ENCODE data around the gene ING4. TPM values are rescaled to one million over a fixed set of nuclear protein-coding genes. Genes with fewer than 3 reads are reported as not detected.

The ING4 gene
- total RNA-seq, 1 experiment from 2014 or later = 23.8 TPM

GRCh38 chr12:6666211-6666610 lies 3.3 kb upstream of the ING4 start:
- ATAC-seq (no peak), DNase-seq (no peak)
- Histone ChIP-seq H3K27ac (ENCODE audit: low read length) (no peak overlapping the region), H3K9me2 (replicated peaks; ENCODE audit: low read length) (no peaks in the 10 kb centered on the region), H3K9me3 (ENCODE audit: low read length) (no peaks in the 10 kb centered on the region), H4K20me1 (ENCODE audit: low read length) (no peaks in the 10 kb centered on the region), H3K36me3 (ENCODE audit: low read depth, low read length) (peaks cover 26% of the 10 kb centered on the region; the same call in 1 of the 2 replicates), H3K4me2 (ENCODE audit: low read length) (no peak overlapping the region), H3K4me3 (ENCODE audit: low read length) (no peak overlapping the region), H3K27me3 (ENCODE audit: low read length) (no peaks in the 10 kb centered on the region), H3K4me1 (ENCODE audit: insufficient read depth, low read length) (peaks cover 8% of the 10 kb centered on the region; the same call in 1 of the 2 replicates), H2AFZ (ENCODE audit: low read length) (no peak overlapping the region), H3F3A (ENCODE audit: low read length, unreplicated experiment) (no peaks in the 10 kb centered on the region), H3K79me2 (ENCODE audit: low read length) (peaks cover 11% of the 10 kb centered on the region), H3K9ac (ENCODE audit: low read length) (no peak overlapping the region)
- BruUV-seq (replicated peaks) = no TSS peak
- TF ChIP-seq, protein P1, sequence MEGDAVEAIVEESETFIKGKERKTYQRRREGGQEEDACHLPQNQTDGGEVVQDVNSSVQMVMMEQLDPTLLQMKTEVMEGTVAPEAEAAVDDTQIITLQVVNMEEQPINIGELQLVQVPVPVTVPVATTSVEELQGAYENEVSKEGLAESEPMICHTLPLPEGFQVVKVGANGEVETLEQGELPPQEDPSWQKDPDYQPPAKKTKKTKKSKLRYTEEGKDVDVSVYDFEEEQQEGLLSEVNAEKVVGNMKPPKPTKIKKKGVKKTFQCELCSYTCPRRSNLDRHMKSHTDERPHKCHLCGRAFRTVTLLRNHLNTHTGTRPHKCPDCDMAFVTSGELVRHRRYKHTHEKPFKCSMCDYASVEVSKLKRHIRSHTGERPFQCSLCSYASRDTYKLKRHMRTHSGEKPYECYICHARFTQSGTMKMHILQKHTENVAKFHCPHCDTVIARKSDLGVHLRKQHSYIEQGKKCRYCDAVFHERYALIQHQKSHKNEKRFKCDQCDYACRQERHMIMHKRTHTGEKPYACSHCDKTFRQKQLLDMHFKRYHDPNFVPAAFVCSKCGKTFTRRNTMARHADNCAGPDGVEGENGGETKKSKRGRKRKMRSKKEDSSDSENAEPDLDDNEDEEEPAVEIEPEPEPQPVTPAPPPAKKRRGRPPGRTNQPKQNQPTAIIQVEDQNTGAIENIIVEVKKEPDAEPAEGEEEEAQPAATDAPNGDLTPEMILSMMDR (conservative IDR thresholded peaks at IDR 0.05; ENCODE audit: low read depth, low read length) = no peak
- no peak for TF ChIP-seq EZH2 (IDR thresholded peaks at IDR 0.05; ENCODE audit: low read length, unreplicated experiment)
- no peak for TF ChIP-seq EZH2phosphoT487 (IDR thresholded peaks at IDR 0.05; ENCODE audit: borderline replicate concordance, low read length)
- POLR2A ChIA-PET (ENCODE audit: unreplicated experiment) = no interaction called here
- intact Hi-C loops (cut with micrococcal nuclease) = no loop called here
- CTCF ChIA-PET = interaction anchor here (0.7 kb wide), 1 partner anchor 18 kb away, joined by 8 read pairs; no protein-coding TSS in a partner anchor

DNA sequence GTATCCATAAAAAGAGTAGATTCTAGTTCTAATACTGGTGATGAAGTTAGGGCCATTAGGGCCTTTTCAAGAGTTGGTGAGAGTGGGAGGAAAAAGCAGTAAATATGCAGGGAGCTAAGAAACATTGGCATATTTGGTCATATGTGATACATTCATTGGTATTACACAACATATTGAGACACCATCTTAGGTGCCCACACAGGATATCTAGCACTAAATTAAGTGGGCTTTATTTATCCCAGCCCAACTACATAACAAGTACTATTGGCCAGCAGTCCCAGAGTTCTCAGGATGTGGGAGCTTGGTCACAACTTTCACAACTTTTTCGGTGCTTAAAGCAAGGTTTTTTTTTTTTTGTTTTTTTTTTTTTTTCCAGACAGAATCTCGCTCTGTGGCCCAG lies 2.0 kb upstream of the ING4 start:
- intact Hi-C loops (cut with micrococcal nuclease) = loop anchor here (5.0 kb wide), 1 partner anchor 48 kb away; no protein-coding TSS in a partner anchor
- ChIA-PET CTCF (no interaction called here), POLR2A (ENCODE audit: unreplicated experiment) (interaction anchor here (0.5 to 0.6 kb wide), 2 partner anchors 25 to 277 kb away, joined by 7 to 9 read pairs; partner anchors contain the start of gene ZNF384)
- no peaks in the 10 kb centered on the region for H3K9me2 ChIP-seq (replicated peaks; ENCODE audit: low read length)
- H3K79me2 ChIP-seq (ENCODE audit: low read length) = peaks cover 11% of the 10 kb centered on the region
- no peak overlapping the region for H3K4me3 ChIP-seq (ENCODE audit: low read length)
- no peak overlapping the region for H3K4me2 ChIP-seq (ENCODE audit: low read length)
- H3K9ac ChIP-seq (ENCODE audit: low read length) = no peak overlapping the region
- no peak for DNase-seq
- no peaks in the 10 kb centered on the region for H3K9me3 ChIP-seq (ENCODE audit: low read length)
- no TSS peak for BruUV-seq (replicated peaks)
- H3K4me1 ChIP-seq (ENCODE audit: insufficient read depth, low read length) = peaks cover 8% of the 10 kb centered on the region; the same call in 1 of the 2 replicates
- TF ChIP-seq EZH2phosphoT487 (IDR thresholded peaks at IDR 0.05; ENCODE audit: borderline replicate concordance, low read length) = no peak
- no peak for TF ChIP-seq EZH2 (IDR thresholded peaks at IDR 0.05; ENCODE audit: low read length, unreplicated experiment)
- TF ChIP-seq, protein P1 (conservative IDR thresholded peaks at IDR 0.05; ENCODE audit: low read depth, low read length) = no peak
- no peak overlapping the region for H2AFZ ChIP-seq (ENCODE audit: low read length)
- H3K27me3 ChIP-seq (ENCODE audit: low read length) = no peaks in the 10 kb centered on the region
- no peak overlapping the region for H3K27ac ChIP-seq (ENCODE audit: low read length)
- H3F3A ChIP-seq (ENCODE audit: low read length, unreplicated experiment) = no peaks in the 10 kb centered on the region
- H4K20me1 ChIP-seq (ENCODE audit: low read length) = no peaks in the 10 kb centered on the region
- H3K36me3 ChIP-seq (ENCODE audit: low read depth, low read length) = peaks cover 13% of the 10 kb centered on the region; the same call in 1 of the 2 replicates
- no peak for ATAC-seq

DNA sequence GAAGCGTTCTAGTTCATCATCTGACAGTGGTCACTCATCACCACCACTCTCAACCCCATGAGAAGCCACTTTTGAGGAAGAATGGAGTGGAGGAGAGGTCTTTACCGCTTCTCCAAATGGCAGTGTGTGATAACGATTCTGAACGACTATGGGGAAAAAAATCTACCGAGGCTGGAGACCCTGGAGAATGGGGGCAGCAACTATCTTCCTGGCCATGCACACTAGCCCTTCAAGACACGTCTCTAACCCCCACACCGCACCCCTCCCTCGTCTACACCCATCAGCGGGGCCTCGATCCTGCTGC lies 365 bp downstream of the ING4 start:
- Histone ChIP-seq H3F3A (ENCODE audit: low read length, unreplicated experiment) (no peaks in the 10 kb centered on the region), H3K4me1 (ENCODE audit: insufficient read depth, low read length) (peaks cover 8% of the 10 kb centered on the region; the same call in 1 of the 2 replicates), H3K27ac (ENCODE audit: low read length) (no peak overlapping the region), H3K9me3 (ENCODE audit: low read length) (no peaks in the 10 kb centered on the region), H3K9ac (ENCODE audit: low read length) (peak overlapping the region; percentile 69), H3K79me2 (ENCODE audit: low read length) (peaks cover 11% of the 10 kb centered on the region), H3K36me3 (ENCODE audit: low read depth, low read length) (peaks cover 4% of the 10 kb centered on the region; the same call in 1 of the 2 replicates), H2AFZ (ENCODE audit: low read length) (peak overlapping the region; percentile 79), H3K4me3 (ENCODE audit: low read length) (peak overlapping the region; percentile 75), H3K9me2 (replicated peaks; ENCODE audit: low read length) (no peaks in the 10 kb centered on the region), H3K4me2 (ENCODE audit: low read length) (peak overlapping the region; percentile 91), H4K20me1 (ENCODE audit: low read length) (no peaks in the 10 kb centered on the region), H3K27me3 (ENCODE audit: low read length) (no peaks in the 10 kb centered on the region)
- ATAC-seq = peak; percentile 51
- TSS peak; percentile 63 for BruUV-seq (replicated peaks)
- ChIA-PET POLR2A (ENCODE audit: unreplicated experiment) (no interaction called here), CTCF (no interaction called here)
- intact Hi-C loops (cut with micrococcal nuclease) = loop anchor here (5.0 kb wide), 1 partner anchor 45 kb away; no protein-coding TSS in a partner anchor
- TF ChIP-seq EZH2 (IDR thresholded peaks at IDR 0.05; ENCODE audit: low read length, unreplicated experiment) (no peak), EZH2phosphoT487 (IDR thresholded peaks at IDR 0.05; ENCODE audit: borderline replicate concordance, low read length) (no peak)
- TF ChIP-seq, protein P1 (conservative IDR thresholded peaks at IDR 0.05; ENCODE audit: low read depth, low read length) = no peak
- no peak for DNase-seq

All from PC-3 (cell line).